ENCODE results near the gene IFT81. TPM values are rescaled to one million over a fixed set of nuclear protein-coding genes. Genes with fewer than 3 reads are reported as not detected.
A peak's percentile ranks its signal among the peaks of the same experiment; 100 is the strongest.

IFT81 gene
- total RNA-seq, 1 donor from 2014 or later, result 33.8 TPM

DNA sequence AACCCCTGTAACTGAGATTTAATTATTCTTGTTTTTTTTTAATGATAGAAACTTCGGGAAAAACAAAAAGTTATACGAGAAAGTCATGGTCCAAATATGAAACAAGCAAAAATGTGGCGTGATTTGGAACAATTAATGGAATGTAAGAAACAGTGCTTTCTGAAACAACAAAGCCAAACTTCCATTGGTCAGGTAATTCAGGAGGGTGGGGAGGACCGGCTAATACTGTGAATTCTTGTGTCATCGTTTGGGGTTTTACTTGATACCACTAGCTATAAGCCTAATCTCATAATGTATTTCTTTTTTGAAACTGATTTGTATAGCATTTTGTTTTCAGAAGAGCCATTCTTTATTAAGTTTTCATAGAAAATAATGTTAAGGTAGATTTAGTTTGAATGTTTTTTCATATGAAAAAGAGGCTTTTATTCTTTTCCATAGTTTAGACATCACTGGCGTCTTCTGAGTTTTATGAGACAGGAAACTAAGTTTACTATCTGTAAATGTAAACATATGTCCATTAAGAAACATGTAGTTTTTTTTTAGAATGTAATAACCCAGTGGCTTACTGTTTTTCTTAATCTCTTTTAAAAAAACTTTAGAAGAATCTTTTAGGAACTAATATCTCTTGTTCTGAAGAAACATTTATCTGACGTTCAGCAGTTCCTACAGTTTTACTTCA is 94.0 kb downstream of the IFT81 start:
- H3K36me3 Mint-ChIP-seq, result peaks cover 20% of the 10 kb centered on the region
- H3K27me3 Mint-ChIP-seq, result no peaks in the 10 kb centered on the region
- H3K9me3 Mint-ChIP-seq, result peaks cover 3% of the 10 kb centered on the region
- no peak for DNase-seq (ENCODE audit: extremely low spot score, unreplicated experiment)
- H3K4me1 Mint-ChIP-seq (ENCODE audit: unreplicated experiment), result no peaks in the 10 kb centered on the region
- no peak overlapping the region for H3K27ac Mint-ChIP-seq
- TF ChIP-seq, protein P1, sequence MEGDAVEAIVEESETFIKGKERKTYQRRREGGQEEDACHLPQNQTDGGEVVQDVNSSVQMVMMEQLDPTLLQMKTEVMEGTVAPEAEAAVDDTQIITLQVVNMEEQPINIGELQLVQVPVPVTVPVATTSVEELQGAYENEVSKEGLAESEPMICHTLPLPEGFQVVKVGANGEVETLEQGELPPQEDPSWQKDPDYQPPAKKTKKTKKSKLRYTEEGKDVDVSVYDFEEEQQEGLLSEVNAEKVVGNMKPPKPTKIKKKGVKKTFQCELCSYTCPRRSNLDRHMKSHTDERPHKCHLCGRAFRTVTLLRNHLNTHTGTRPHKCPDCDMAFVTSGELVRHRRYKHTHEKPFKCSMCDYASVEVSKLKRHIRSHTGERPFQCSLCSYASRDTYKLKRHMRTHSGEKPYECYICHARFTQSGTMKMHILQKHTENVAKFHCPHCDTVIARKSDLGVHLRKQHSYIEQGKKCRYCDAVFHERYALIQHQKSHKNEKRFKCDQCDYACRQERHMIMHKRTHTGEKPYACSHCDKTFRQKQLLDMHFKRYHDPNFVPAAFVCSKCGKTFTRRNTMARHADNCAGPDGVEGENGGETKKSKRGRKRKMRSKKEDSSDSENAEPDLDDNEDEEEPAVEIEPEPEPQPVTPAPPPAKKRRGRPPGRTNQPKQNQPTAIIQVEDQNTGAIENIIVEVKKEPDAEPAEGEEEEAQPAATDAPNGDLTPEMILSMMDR (conservative IDR thresholded peaks at IDR 0.05), result no peak
- no peak overlapping the region for H3K4me3 Mint-ChIP-seq

GRCh38 chr12:110222027-110222426 is 97.9 kb downstream of the IFT81 start:
- Mint-ChIP-seq H3K4me3 (no peak overlapping the region), H3K4me1 (ENCODE audit: unreplicated experiment) (peaks cover 9% of the 10 kb centered on the region), H3K9me3 (no peaks in the 10 kb centered on the region), H3K27ac (no peak overlapping the region), H3K27me3 (peaks cover 7% of the 10 kb centered on the region), H3K36me3 (peaks cover 25% of the 10 kb centered on the region)
- TF ChIP-seq, protein P1 (conservative IDR thresholded peaks at IDR 0.05), result no peak
- no peak for DNase-seq (ENCODE audit: extremely low spot score, unreplicated experiment)

DNA sequence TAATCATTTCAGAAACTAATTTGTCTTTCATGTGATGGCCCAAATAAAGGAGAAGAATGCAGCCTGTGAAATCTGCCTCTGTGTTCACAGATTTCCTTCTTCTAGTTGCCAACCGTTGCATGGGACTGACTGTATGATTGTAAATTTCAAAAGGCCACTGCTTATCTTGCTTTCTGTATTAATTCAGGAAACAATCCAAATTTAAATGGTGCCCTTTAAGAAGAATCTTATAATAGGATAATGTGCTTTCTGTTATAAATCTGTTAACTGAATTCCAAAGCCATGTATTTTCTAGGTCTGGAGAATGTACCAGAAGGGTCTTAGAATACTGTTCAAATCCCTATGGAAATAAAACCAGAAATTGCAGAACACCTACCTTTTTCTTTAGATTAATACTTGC is 98.3 kb downstream of the IFT81 start:
- H3K27ac Mint-ChIP-seq, result no peak overlapping the region
- H3K36me3 Mint-ChIP-seq, result peaks cover 23% of the 10 kb centered on the region
- H3K27me3 Mint-ChIP-seq, result peaks cover 8% of the 10 kb centered on the region
- TF ChIP-seq, protein P1 (conservative IDR thresholded peaks at IDR 0.05), result no peak
- no peak for DNase-seq (ENCODE audit: extremely low spot score, unreplicated experiment)
- no peak overlapping the region for H3K4me3 Mint-ChIP-seq
- H3K4me1 Mint-ChIP-seq (ENCODE audit: unreplicated experiment), result peaks cover 9% of the 10 kb centered on the region
- no peaks in the 10 kb centered on the region for H3K9me3 Mint-ChIP-seq

GRCh38 chr12:110223777-110224378 is 99.7 kb downstream of the IFT81 start:
- Mint-ChIP-seq H3K4me3 (no peak overlapping the region), H3K27ac (no peak overlapping the region), H3K27me3 (peaks cover 13% of the 10 kb centered on the region), H3K4me1 (ENCODE audit: unreplicated experiment) (peaks cover 9% of the 10 kb centered on the region), H3K9me3 (peaks cover 4% of the 10 kb centered on the region), H3K36me3 (peaks cover 30% of the 10 kb centered on the region)
- TF ChIP-seq, protein P1 (conservative IDR thresholded peaks at IDR 0.05), result no peak
- no peak for DNase-seq (ENCODE audit: extremely low spot score, unreplicated experiment)

DNA sequence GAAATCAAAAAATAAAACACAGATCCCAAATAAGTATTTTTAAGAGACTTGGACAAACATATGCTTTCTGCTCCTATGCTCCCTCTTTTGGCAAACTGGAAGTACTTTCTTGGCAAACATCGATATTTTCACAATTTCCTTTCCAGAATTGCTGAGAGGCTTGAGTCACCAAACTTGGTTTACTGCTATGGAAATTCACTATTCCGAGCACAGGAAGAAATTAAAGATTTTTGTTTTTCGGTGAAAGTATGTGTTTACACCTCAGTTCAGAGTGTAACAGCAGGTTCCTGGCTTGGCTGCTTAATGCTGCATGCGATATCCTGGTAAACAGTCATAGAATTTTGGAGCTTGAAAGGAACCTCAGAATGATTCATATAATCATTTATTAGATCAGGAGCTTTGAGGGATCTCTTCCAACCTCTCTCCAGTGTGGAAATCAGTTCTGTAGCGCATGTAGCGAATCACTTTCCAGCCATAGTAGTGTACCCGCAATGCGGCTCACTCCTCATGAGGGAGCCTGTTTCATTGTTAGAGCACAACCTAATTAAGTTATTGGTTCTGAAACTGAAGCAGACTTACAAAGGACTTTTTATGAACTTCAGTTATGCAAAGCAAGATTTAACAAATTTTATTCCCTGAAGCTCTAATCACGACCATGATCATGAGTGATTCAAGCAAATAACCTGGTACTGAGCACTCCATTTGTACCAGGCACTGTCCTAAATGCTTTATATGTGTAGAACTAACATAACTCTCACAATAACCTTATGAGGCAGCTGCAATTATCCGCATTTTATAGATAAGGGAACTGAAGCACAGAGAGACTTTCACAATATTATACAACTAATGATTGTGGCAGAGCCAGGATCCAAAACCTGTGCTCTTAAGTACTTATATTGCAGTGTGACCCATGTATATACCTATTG is 100.5 kb downstream of the IFT81 start:
- no peak overlapping the region for H3K4me3 Mint-ChIP-seq
- H3K36me3 Mint-ChIP-seq, result peaks cover 30% of the 10 kb centered on the region
- H3K27me3 Mint-ChIP-seq, result peaks cover 13% of the 10 kb centered on the region
- peaks cover 9% of the 10 kb centered on the region for H3K4me1 Mint-ChIP-seq (ENCODE audit: unreplicated experiment)
- H3K9me3 Mint-ChIP-seq, result peaks cover 4% of the 10 kb centered on the region
- H3K27ac Mint-ChIP-seq, result no peak overlapping the region
- TF ChIP-seq, protein P1 (conservative IDR thresholded peaks at IDR 0.05), result peak; percentile 63
- DNase-seq (ENCODE audit: extremely low spot score, unreplicated experiment), result no peak

All from type B pancreatic cell (in vitro differentiated cells).